ENCODE results near the gene TBCK. TPM values are rescaled to one million over a fixed set of nuclear protein-coding genes. Genes with fewer than 3 reads are reported as not detected.

Gene TBCK
- total and polyA plus RNA-seq, 2 of the 13 experiments (the other 11 are each of a cell fraction or from before 2014, with no cell fraction given) = 51.0 to 62.4 TPM

GRCh38 chr4:106315968-106316772 lies at the start of gene TBCK, which contains the start of gene AIMP1 (continued):
- TF ChIP-seq ZNF816 (CRISPR knock-in tag; IDR thresholded peaks at IDR 0.05; ENCODE audit: borderline replicate concordance) = no peak
- no peak for TF ChIP-seq TBP (CRISPR knock-in tag; IDR thresholded peaks at IDR 0.05)
- no peak for TF ChIP-seq ZNF30 (CRISPR knock-in tag; IDR thresholded peaks at IDR 0.05)
- peak; percentile 48; the same call in 1 of the 2 replicates for TF ChIP-seq PRDM15 (CRISPR knock-in tag; IDR thresholded peaks at IDR 0.05)
- no peak for TF ChIP-seq MLX (CRISPR knock-in tag; IDR thresholded peaks at IDR 0.05)
- TF ChIP-seq CENPBD1 (CRISPR knock-in tag; IDR thresholded peaks at IDR 0.05; ENCODE audit: borderline replicate concordance, low read depth) = 0 out of 2 replicates have a peak, but pooled peaks have one; percentile 58
- TF ChIP-seq CHCHD3 (CRISPR knock-in tag; IDR thresholded peaks at IDR 0.05) = no peak
- 0 out of 2 replicates have a peak, but pooled peaks have one; percentile 18 for TF ChIP-seq ZSCAN5A (CRISPR knock-in tag; IDR thresholded peaks at IDR 0.05; ENCODE audit: borderline replicate concordance)
- TF ChIP-seq ZNF18 (CRISPR knock-in tag; IDR thresholded peaks at IDR 0.05; ENCODE audit: insufficient replicate concordance) = peak; percentile 17
- TF ChIP-seq ATF3 (CRISPR knock-in tag; IDR thresholded peaks at IDR 0.05) = 0 out of 2 replicates have a peak, but pooled peaks have one; percentile 15
- no peak for TF ChIP-seq PLRG1 (conservative IDR thresholded peaks at IDR 0.05)
- TF ChIP-seq ZMAT3 (CRISPR knock-in tag; conservative IDR thresholded peaks at IDR 0.05) = peak; percentile 29
- TF ChIP-seq AGO1 (IDR thresholded peaks at IDR 0.05; ENCODE audit: low read depth, low read length, poor library complexity, severe bottlenecking) = peak; percentile 47
- TF ChIP-seq ZNF556 (CRISPR knock-in tag; IDR thresholded peaks at IDR 0.05; ENCODE audit: borderline replicate concordance) = peak; percentile 18; the same call in 1 of the 2 replicates
- no peak for TF ChIP-seq ZNF282 (IDR thresholded peaks at IDR 0.05; ENCODE audit: partially characterized antibody)
- TF ChIP-seq REPIN1 (CRISPR knock-in tag; IDR thresholded peaks at IDR 0.05; ENCODE audit: borderline replicate concordance, low read depth) = peak; percentile 80
- TF ChIP-seq PTBP1 (IDR thresholded peaks at IDR 0.05; ENCODE audit: low read depth, low read length, poor library complexity, severe bottlenecking) = no peak
